ENCODE results near the gene TMEM258.

The TMEM258 gene

GRCh38 chr11:61806785-61807184 is 14.4 kb upstream of the TMEM258 start:
- H3K36me3 ChIP-seq (replicated peaks in 1 of 2; ENCODE audit: control insufficient read depth in 2 of 2, insufficient read depth in 2 of 2, low read length in 2 of 2): peaks cover 81 to 98% of the 10 kb centered on the region in 2 donors
- no peak overlapping the region for H3K4me2 ChIP-seq (ENCODE audit: insufficient read depth, low read length, poor library complexity, severe bottlenecking)
- H3K4me3 ChIP-seq (ENCODE audit: low read length in 2 of 2): no peak overlapping the region
- no peaks in the 10 kb centered on the region for H3K4me1 ChIP-seq (ENCODE audit: control insufficient read depth in 2 of 2, insufficient read depth in 1 of 2, low read depth in 1 of 2, low read length in 2 of 2)
- H3K27ac ChIP-seq (replicated peaks; ENCODE audit: low read length): no peak overlapping the region
- no peak overlapping the region for H4K8ac ChIP-seq (ENCODE audit: low read depth, low read length)
- peaks cover 2% of the 10 kb centered on the region for H3K79me1 ChIP-seq (ENCODE audit: low read depth, low read length)
- no peak overlapping the region for H2BK5ac ChIP-seq (ENCODE audit: low read length)
- no peak overlapping the region for H2BK15ac ChIP-seq (ENCODE audit: low read length)
- no peak overlapping the region for H2AK5ac ChIP-seq (ENCODE audit: low read depth, low read length)
- no CpG with 5 or more reads among the region's 5 CpGs for WGBS, 2 donors (ENCODE audit: extremely low coverage in 2 of 2, insufficient read length in 2 of 2, insufficient replicate concordance in 1 of 2)
- no peak overlapping the region for H2BK12ac ChIP-seq (ENCODE audit: low read length)
- H3K14ac ChIP-seq (ENCODE audit: low read length): no peak overlapping the region
- no peak overlapping the region for H3K23ac ChIP-seq (ENCODE audit: low read depth, low read length, poor library complexity)
- no peak overlapping the region for H3K18ac ChIP-seq (ENCODE audit: low read length)
- H4K91ac ChIP-seq (ENCODE audit: low read depth, low read length, poor library complexity): no peak overlapping the region
- H3K4ac ChIP-seq (ENCODE audit: low read length): no peak overlapping the region
- H2BK120ac ChIP-seq (ENCODE audit: low read depth, low read length): no peak overlapping the region
- no peaks in the 10 kb centered on the region for H3K9me3 ChIP-seq (replicated peaks in 1 of 2; ENCODE audit: control insufficient read depth in 2 of 2, insufficient read depth in 1 of 2, low read depth in 1 of 2, low read length in 2 of 2)
- no peak overlapping the region for H2AFZ ChIP-seq (ENCODE audit: low read length)
- no peak for DNase-seq (ENCODE audit: low spot score)
- H3K27me3 ChIP-seq (ENCODE audit: control insufficient read depth in 3 of 3, insufficient read depth in 3 of 3, low read depth in 1 of 3, low read length in 3 of 3): no peaks in the 10 kb centered on the region
- no peak overlapping the region for H3K9ac ChIP-seq (ENCODE audit: low read depth, low read length, poor library complexity)

GRCh38 chr11:61805146-61805545 is 12.7 kb upstream of the TMEM258 start:
- no peak overlapping the region for H3K14ac ChIP-seq (ENCODE audit: low read length)
- no peak for DNase-seq (ENCODE audit: low spot score)
- H3K27me3 ChIP-seq (ENCODE audit: control insufficient read depth in 3 of 3, insufficient read depth in 3 of 3, low read depth in 1 of 3, low read length in 3 of 3): no peaks in the 10 kb centered on the region
- no peak overlapping the region for H3K4ac ChIP-seq (ENCODE audit: low read length)
- H3K9ac ChIP-seq (ENCODE audit: low read depth, low read length, poor library complexity): no peak overlapping the region
- no peak overlapping the region for H3K27ac ChIP-seq (replicated peaks; ENCODE audit: low read length)
- no peak overlapping the region for H2BK12ac ChIP-seq (ENCODE audit: low read length)
- H3K36me3 ChIP-seq (replicated peaks in 1 of 2; ENCODE audit: control insufficient read depth in 2 of 2, insufficient read depth in 2 of 2, low read length in 2 of 2): peaks cover 74 to 98% of the 10 kb centered on the region in 2 donors
- H3K4me3 ChIP-seq (ENCODE audit: low read length in 2 of 2): no peak overlapping the region
- no peaks in the 10 kb centered on the region for H3K4me1 ChIP-seq (ENCODE audit: control insufficient read depth in 2 of 2, insufficient read depth in 1 of 2, low read depth in 1 of 2, low read length in 2 of 2)
- no peak overlapping the region for H3K23ac ChIP-seq (ENCODE audit: low read depth, low read length, poor library complexity)
- no peak overlapping the region for H4K8ac ChIP-seq (ENCODE audit: low read depth, low read length)
- H3K79me1 ChIP-seq (ENCODE audit: low read depth, low read length): peaks cover 2% of the 10 kb centered on the region
- no peak overlapping the region for H4K91ac ChIP-seq (ENCODE audit: low read depth, low read length, poor library complexity)
- WGBS, 2 donors (ENCODE audit: extremely low coverage in 2 of 2, insufficient read length in 2 of 2, insufficient replicate concordance in 1 of 2): no CpG with 5 or more reads among the region's 1 CpG
- H3K9me3 ChIP-seq (replicated peaks in 1 of 2; ENCODE audit: control insufficient read depth in 2 of 2, insufficient read depth in 1 of 2, low read depth in 1 of 2, low read length in 2 of 2): no peaks in the 10 kb centered on the region
- no peak overlapping the region for H2BK5ac ChIP-seq (ENCODE audit: low read length)
- no peak overlapping the region for H3K4me2 ChIP-seq (ENCODE audit: insufficient read depth, low read length, poor library complexity, severe bottlenecking)
- no peak overlapping the region for H2BK120ac ChIP-seq (ENCODE audit: low read depth, low read length)
- no peak overlapping the region for H2AK5ac ChIP-seq (ENCODE audit: low read depth, low read length)
- H2BK15ac ChIP-seq (ENCODE audit: low read length): no peak overlapping the region
- H2AFZ ChIP-seq (ENCODE audit: low read length): no peak overlapping the region
- H3K18ac ChIP-seq (ENCODE audit: low read length): no peak overlapping the region

- Histone ChIP-seq H2BK5ac (ENCODE audit: low read length) (no peak overlapping the region), H3K14ac (ENCODE audit: low read length) (no peak overlapping the region), H3K36me3 (replicated peaks in 1 of 2; ENCODE audit: control insufficient read depth in 2 of 2, insufficient read depth in 2 of 2, low read length in 2 of 2) (peaks cover 71 to 98% of the 10 kb centered on the region in 2 donors), H3K4me3 (ENCODE audit: low read length in 2 of 2) (no peak overlapping the region), H3K4me2 (ENCODE audit: insufficient read depth, low read length, poor library complexity, severe bottlenecking) (no peak overlapping the region), H3K4ac (ENCODE audit: low read length) (no peak overlapping the region), H2BK15ac (ENCODE audit: low read length) (no peak overlapping the region), H2BK120ac (ENCODE audit: low read depth, low read length) (no peak overlapping the region), H3K27ac (replicated peaks; ENCODE audit: low read length) (no peak overlapping the region), H3K9me3 (replicated peaks in 1 of 2; ENCODE audit: control insufficient read depth in 2 of 2, insufficient read depth in 1 of 2, low read depth in 1 of 2, low read length in 2 of 2) (no peaks in the 10 kb centered on the region), H4K91ac (ENCODE audit: low read depth, low read length, poor library complexity) (no peak overlapping the region), H2AK5ac (ENCODE audit: low read depth, low read length) (no peak overlapping the region), H3K23ac (ENCODE audit: low read depth, low read length, poor library complexity) (no peak overlapping the region), H3K9ac (ENCODE audit: low read depth, low read length, poor library complexity) (no peak overlapping the region), H2AFZ (ENCODE audit: low read length) (no peak overlapping the region), H3K18ac (ENCODE audit: low read length) (no peak overlapping the region), H3K27me3 (ENCODE audit: control insufficient read depth in 3 of 3, insufficient read depth in 3 of 3, low read depth in 1 of 3, low read length in 3 of 3) (no peaks in the 10 kb centered on the region), H4K8ac (ENCODE audit: low read depth, low read length) (no peak overlapping the region), H3K4me1 (ENCODE audit: control insufficient read depth in 2 of 2, insufficient read depth in 1 of 2, low read depth in 1 of 2, low read length in 2 of 2) (no peaks in the 10 kb centered on the region), H2BK12ac (ENCODE audit: low read length) (no peak overlapping the region), H3K79me1 (ENCODE audit: low read depth, low read length) (no peaks in the 10 kb centered on the region)
- WGBS, 2 donors (ENCODE audit: extremely low coverage in 2 of 2, insufficient read length in 2 of 2, insufficient replicate concordance in 1 of 2): no CpG with 5 or more reads among the region's 3 CpGs
- no peak for DNase-seq (ENCODE audit: low spot score)
Measured at GRCh38 chr11:61803889-61804647, 11.7 kb upstream of the TMEM258 start.

- no peak for DNase-seq (ENCODE audit: low spot score)
- no peak overlapping the region for H2BK5ac ChIP-seq (ENCODE audit: low read length)
- no peak overlapping the region for H2BK120ac ChIP-seq (ENCODE audit: low read depth, low read length)
- H2BK15ac ChIP-seq (ENCODE audit: low read length): no peak overlapping the region
- H3K4me2 ChIP-seq (ENCODE audit: insufficient read depth, low read length, poor library complexity, severe bottlenecking): no peak overlapping the region
- H3K18ac ChIP-seq (ENCODE audit: low read length): no peak overlapping the region
- H2AFZ ChIP-seq (ENCODE audit: low read length): no peak overlapping the region
- no peaks in the 10 kb centered on the region for H3K9me3 ChIP-seq (replicated peaks in 1 of 2; ENCODE audit: control insufficient read depth in 2 of 2, insufficient read depth in 1 of 2, low read depth in 1 of 2, low read length in 2 of 2)
- H4K8ac ChIP-seq (ENCODE audit: low read depth, low read length): no peak overlapping the region
- H3K14ac ChIP-seq (ENCODE audit: low read length): no peak overlapping the region
- H2BK12ac ChIP-seq (ENCODE audit: low read length): no peak overlapping the region
- no CpG with 5 or more reads among the region's 6 CpGs for WGBS, 2 donors (ENCODE audit: extremely low coverage in 2 of 2, insufficient read length in 2 of 2, insufficient replicate concordance in 1 of 2)
- H4K91ac ChIP-seq (ENCODE audit: low read depth, low read length, poor library complexity): no peak overlapping the region
- no peak overlapping the region for H2AK5ac ChIP-seq (ENCODE audit: low read depth, low read length)
- H3K23ac ChIP-seq (ENCODE audit: low read depth, low read length, poor library complexity): no peak overlapping the region
- no peak overlapping the region for H3K9ac ChIP-seq (ENCODE audit: low read depth, low read length, poor library complexity)
- H3K79me1 ChIP-seq (ENCODE audit: low read depth, low read length): no peaks in the 10 kb centered on the region
- H3K36me3 ChIP-seq (replicated peaks in 1 of 2; ENCODE audit: control insufficient read depth in 2 of 2, insufficient read depth in 2 of 2, low read length in 2 of 2): peaks cover 59 to 98% of the 10 kb centered on the region in 2 donors
- H3K4me1 ChIP-seq (ENCODE audit: control insufficient read depth in 2 of 2, insufficient read depth in 1 of 2, low read depth in 1 of 2, low read length in 2 of 2): no peaks in the 10 kb centered on the region
- no peak overlapping the region for H3K27ac ChIP-seq (replicated peaks; ENCODE audit: low read length)
- no peak overlapping the region for H3K4me3 ChIP-seq (ENCODE audit: low read length in 2 of 2)
- no peak overlapping the region for H3K4ac ChIP-seq (ENCODE audit: low read length)
- H3K27me3 ChIP-seq (ENCODE audit: control insufficient read depth in 3 of 3, insufficient read depth in 3 of 3, low read depth in 1 of 3, low read length in 3 of 3): no peaks in the 10 kb centered on the region
Measured at GRCh38 chr11:61802605-61803004, 10.2 kb upstream of the TMEM258 start.

Measured in neuronal stem cell (in vitro differentiated cells).